HUES64 (cell line): ENCODE data around the gene CNTFR.

Source experiments
- H3K27ac ChIP-seq: 2 replicates; pipeline ENCODE4 v1.7.0; 2013; ENCODE audit warnings: low read depth, low read length, inconsistent platforms
- H3K27me3 ChIP-seq: 2 replicates; pipeline ENCODE4 v1.6.1; 2013; ENCODE audit warnings: mild to moderate bottlenecking, low read length; ENCODE audit not compliant: insufficient read depth
- H3K36me3 ChIP-seq: 2 replicates; pipeline ENCODE4 v1.6.1; 2013; ENCODE audit warnings: mild to moderate bottlenecking, low read length; ENCODE audit not compliant: insufficient read depth
- H3K4me1 ChIP-seq: 2 replicates; pipeline ENCODE4 v1.6.1; 2013; ENCODE audit warnings: mild to moderate bottlenecking, low read length, moderate library complexity; ENCODE audit not compliant: insufficient read depth
- H3K4me3 ChIP-seq: 2 replicates; pipeline ENCODE4 v1.5.1; 2013; ENCODE audit warnings: mild to moderate bottlenecking, low read length, moderate library complexity
- H3K9ac ChIP-seq: 2 replicates; pipeline ENCODE4 v1.6.1; 2013; ENCODE audit warnings: mild to moderate bottlenecking, low read depth, low read length
- H3K9me3 ChIP-seq: 2 replicates; pipeline ENCODE4 v1.6.1; 2013; ENCODE audit warnings: low read depth, low read length; ENCODE audit not compliant: insufficient read depth
- WGBS: fragments of 150-250, 120-280 bp; methylation state at CpG from one replicate; pipeline ENCODE4 v1.1.7; 2013; ENCODE audit warnings: missing lambda C conversion rate; 5-methylcytosine and 5-hydroxymethylcytosine counted together

Gene CNTFR

GRCh38 chr9:34575862-34576596 is 13.5 kb downstream of the CNTFR start:
- H3K9me3 ChIP-seq, result no peaks in the 10 kb centered on the region
- no peaks in the 10 kb centered on the region for H3K36me3 ChIP-seq
- no peak overlapping the region for H3K9ac ChIP-seq
- no peak overlapping the region for H3K4me3 ChIP-seq
- H3K27me3 ChIP-seq, result peaks cover 62% of the 10 kb centered on the region
- H3K27ac ChIP-seq, result no peak overlapping the region
- H3K4me1 ChIP-seq, result peaks cover 51% of the 10 kb centered on the region
- WGBS, result 80% methylated on average over 21 of the region's 21 CpGs

- no peak overlapping the region for H3K4me3 ChIP-seq
- H3K4me1 ChIP-seq, result peaks cover 44% of the 10 kb centered on the region
- no peaks in the 10 kb centered on the region for H3K36me3 ChIP-seq
- no peaks in the 10 kb centered on the region for H3K9me3 ChIP-seq
- no peak overlapping the region for H3K27ac ChIP-seq
- WGBS, result 74% methylated on average over 8 of the region's 8 CpGs
- no peak overlapping the region for H3K9ac ChIP-seq
- peaks cover 54% of the 10 kb centered on the region for H3K27me3 ChIP-seq
Measured at GRCh38 chr9:34575241-34575640, 14.3 kb downstream of the CNTFR start.

- Histone ChIP-seq H3K27ac (no peak overlapping the region), H3K36me3 (no peaks in the 10 kb centered on the region), H3K9me3 (no peaks in the 10 kb centered on the region), H3K27me3 (peaks cover 47% of the 10 kb centered on the region), H3K4me1 (peaks cover 37% of the 10 kb centered on the region), H3K9ac (no peak overlapping the region), H3K4me3 (no peak overlapping the region)
- 91% methylated on average over 12 of the region's 12 CpGs for WGBS
Measured at GRCh38 chr9:34574571-34574970, 15.0 kb downstream of the CNTFR start.

- Histone ChIP-seq H3K36me3 (no peaks in the 10 kb centered on the region), H3K27ac (no peak overlapping the region), H3K9ac (no peak overlapping the region), H3K4me3 (no peak overlapping the region), H3K4me1 (peaks cover 37% of the 10 kb centered on the region), H3K27me3 (peaks cover 39% of the 10 kb centered on the region), H3K9me3 (no peaks in the 10 kb centered on the region)
- whole genome bisulfite sequencing, result 65% methylated on average over 17 of the region's 17 CpGs
Measured at GRCh38 chr9:34573599-34574325, 15.8 kb downstream of the CNTFR start.

GRCh38 chr9:34572628-34573027 is 16.9 kb downstream of the CNTFR start:
- 92% methylated on average over 6 of the region's 6 CpGs for WGBS
- H3K9me3 ChIP-seq, result no peaks in the 10 kb centered on the region
- peaks cover 34% of the 10 kb centered on the region for H3K4me1 ChIP-seq
- H3K9ac ChIP-seq, result no peak overlapping the region
- H3K36me3 ChIP-seq, result no peaks in the 10 kb centered on the region
- no peak overlapping the region for H3K4me3 ChIP-seq
- no peak overlapping the region for H3K27ac ChIP-seq
- H3K27me3 ChIP-seq, result peaks cover 29% of the 10 kb centered on the region

GRCh38 chr9:34572092-34572491 is 17.4 kb downstream of the CNTFR start:
- Histone ChIP-seq H3K36me3 (no peaks in the 10 kb centered on the region), H3K27me3 (peaks cover 24% of the 10 kb centered on the region), H3K9ac (no peak overlapping the region), H3K9me3 (no peaks in the 10 kb centered on the region), H3K4me1 (peaks cover 29% of the 10 kb centered on the region), H3K27ac (no peak overlapping the region), H3K4me3 (no peak overlapping the region)

- no peak overlapping the region for H3K27ac ChIP-seq
- H3K27me3 ChIP-seq, result peaks cover 17% of the 10 kb centered on the region
- 90% methylated on average over 12 of the region's 12 CpGs for WGBS
- no peaks in the 10 kb centered on the region for H3K36me3 ChIP-seq
- H3K4me3 ChIP-seq, result no peak overlapping the region
- H3K9me3 ChIP-seq, result no peaks in the 10 kb centered on the region
- H3K9ac ChIP-seq, result no peak overlapping the region
- H3K4me1 ChIP-seq, result peaks cover 23% of the 10 kb centered on the region
Measured at GRCh38 chr9:34571481-34571810, 18.1 kb downstream of the CNTFR start.

GRCh38 chr9:34570809-34571480 is 18.6 kb downstream of the CNTFR start:
- peaks cover 12% of the 10 kb centered on the region for H3K27me3 ChIP-seq
- H3K4me1 ChIP-seq, result peaks cover 22% of the 10 kb centered on the region
- no peak overlapping the region for H3K9ac ChIP-seq
- 87% methylated on average over 7 of the region's 7 CpGs for WGBS
- no peak overlapping the region for H3K27ac ChIP-seq
- H3K9me3 ChIP-seq, result no peaks in the 10 kb centered on the region
- H3K4me3 ChIP-seq, result no peak overlapping the region
- no peaks in the 10 kb centered on the region for H3K36me3 ChIP-seq

- Histone ChIP-seq H3K36me3 (no peaks in the 10 kb centered on the region), H3K4me1 (peaks cover 27% of the 10 kb centered on the region), H3K4me3 (no peak overlapping the region), H3K9me3 (no peaks in the 10 kb centered on the region), H3K9ac (no peak overlapping the region), H3K27me3 (peaks cover 8% of the 10 kb centered on the region; the same call in 1 of the 2 replicates), H3K27ac (no peak overlapping the region)
- WGBS, result 91% methylated on average over 11 of the region's 11 CpGs
Measured at GRCh38 chr9:34570376-34570775, 19.1 kb downstream of the CNTFR start.

- Histone ChIP-seq H3K36me3 (no peaks in the 10 kb centered on the region), H3K27ac (no peak overlapping the region), H3K9me3 (no peaks in the 10 kb centered on the region), H3K9ac (no peak overlapping the region), H3K4me3 (no peak overlapping the region), H3K4me1 (peaks cover 29% of the 10 kb centered on the region), H3K27me3 (no peaks in the 10 kb centered on the region; the same call in 1 of the 2 replicates)
- 71% methylated on average over 12 of the region's 12 CpGs for WGBS
Measured at GRCh38 chr9:34568774-34569173, 20.8 kb downstream of the CNTFR start.

- Histone ChIP-seq H3K27ac (no peak overlapping the region), H3K4me1 (peaks cover 22% of the 10 kb centered on the region), H3K4me3 (no peak overlapping the region), H3K27me3 (no peaks in the 10 kb centered on the region; the same call in 1 of the 2 replicates), H3K9ac (no peak overlapping the region), H3K36me3 (no peaks in the 10 kb centered on the region), H3K9me3 (no peaks in the 10 kb centered on the region)
- 80% methylated on average over 7 of the region's 7 CpGs for WGBS
Measured at GRCh38 chr9:34568133-34568532, 21.4 kb downstream of the CNTFR start.
